Right atrium auricular region (tissue), 2 donors: ENCODE data around the gene CYGB. TPM values are rescaled to one million over a fixed set of nuclear protein-coding genes. Genes with fewer than 3 reads are reported as not detected.
A peak's percentile ranks its signal among the peaks of the same experiment; 100 is the strongest.

ENCODE experiments used
- DNase-seq: peaks from one replicate; pipeline ENCODE4 v3.0.0-alpha.2; 2019; ENCODE audit warnings: low spot score
- H3K27ac ChIP-seq, 2 donors: fragments of 200-600 bp; sonication (generic); 1 replicate in 1 of 2; 2 replicates in 1 of 2; pipeline ENCODE4 v1.5.1; 2016 to 2019
- H3K27me3 ChIP-seq, 2 donors: fragments of 200-600 bp; sonication (generic); one replicate each; pipeline versions ENCODE4 v1.5.1 to v1.6.0; 2017 to 2019
- H3K36me3 ChIP-seq: fragments of 200-600 bp; sonication (generic); one replicate; pipeline ENCODE4 v1.5.1; 2016
- H3K4me1 ChIP-seq, 2 donors: fragments of 200-600 bp; sonication (generic); one replicate each; pipeline versions ENCODE4 v1.5.1 to v1.6.0; 2017 to 2019
- H3K4me3 ChIP-seq, 2 donors: fragments of 200-600 bp; sonication (generic); 1 replicate in 1 of 2; 2 replicates in 1 of 2; pipeline ENCODE4 v1.5.1; 2017 to 2019; ENCODE audit warnings: mild to moderate bottlenecking in 1 of 2, moderate library complexity in 1 of 2
- H3K9me3 ChIP-seq, 2 donors: fragments of 200-600 bp; sonication (generic); one replicate each; pipeline ENCODE4 v1.5.1; 2019
- CTCF ChIP-seq, 2 donors: fragments of 200-600 bp; sonication (generic); IDR thresholded peaks; one replicate each; pipeline ENCODE4 v1.5.1; 2019; ENCODE audit warnings: antibody characterized with exemption in 2 of 2
- total RNA-seq, 2 donors: library from RNA; depleted of rRNA; stranded (reverse); fragments of >200 nt; gene quantifications; one replicate each; pipeline ENCODE4 v1.1.0, GENCODE V29; 2016

The CYGB gene
- 10 to 100 TPM; 23.0 to 48.7 TPM for total RNA-seq

GRCh38 chr17:76537578-76538280 is at the start of gene CYGB:
CYGB (minus strand) TSS chr17:76537709; CDS start chr17:76537542, 167 bp downstream.
- H3K4me1 ChIP-seq = peaks cover 0 to 78% of the 10 kb centered on the region in 2 donors

GRCh38 chr17:76586741-76587487 is 49.4 kb upstream of the CYGB start:
- H3K27me3 ChIP-seq = no peaks in the 10 kb centered on the region
- DNase-seq = no peak
- peak overlapping the region in 1 of 2 donors; percentile 69 for H3K4me3 ChIP-seq
- no peaks in the 10 kb centered on the region for H3K9me3 ChIP-seq
- TF ChIP-seq CTCF (IDR thresholded peaks at IDR 0.05) = no peak
- H3K27ac ChIP-seq = no peak overlapping the region
- H3K4me1 ChIP-seq = peaks cover 0 to 16% of the 10 kb centered on the region in 2 donors
- H3K36me3 ChIP-seq = no peaks in the 10 kb centered on the region

More at GRCh38 chr17:76537578-76538280, at the start of gene CYGB:
- no peak for TF ChIP-seq CTCF (IDR thresholded peaks at IDR 0.05)
- H3K4me3 ChIP-seq = peak within 1 kb of the TSS; percentile 52 to 62
- H3K27ac ChIP-seq = peak within 1 kb of the TSS; percentile 85 to 89
- no peaks in the 10 kb centered on the region for H3K36me3 ChIP-seq
- no peaks in the 10 kb centered on the region for H3K27me3 ChIP-seq
- DNase-seq = no peak
- H3K9me3 ChIP-seq = no peaks in the 10 kb centered on the region

DNA sequence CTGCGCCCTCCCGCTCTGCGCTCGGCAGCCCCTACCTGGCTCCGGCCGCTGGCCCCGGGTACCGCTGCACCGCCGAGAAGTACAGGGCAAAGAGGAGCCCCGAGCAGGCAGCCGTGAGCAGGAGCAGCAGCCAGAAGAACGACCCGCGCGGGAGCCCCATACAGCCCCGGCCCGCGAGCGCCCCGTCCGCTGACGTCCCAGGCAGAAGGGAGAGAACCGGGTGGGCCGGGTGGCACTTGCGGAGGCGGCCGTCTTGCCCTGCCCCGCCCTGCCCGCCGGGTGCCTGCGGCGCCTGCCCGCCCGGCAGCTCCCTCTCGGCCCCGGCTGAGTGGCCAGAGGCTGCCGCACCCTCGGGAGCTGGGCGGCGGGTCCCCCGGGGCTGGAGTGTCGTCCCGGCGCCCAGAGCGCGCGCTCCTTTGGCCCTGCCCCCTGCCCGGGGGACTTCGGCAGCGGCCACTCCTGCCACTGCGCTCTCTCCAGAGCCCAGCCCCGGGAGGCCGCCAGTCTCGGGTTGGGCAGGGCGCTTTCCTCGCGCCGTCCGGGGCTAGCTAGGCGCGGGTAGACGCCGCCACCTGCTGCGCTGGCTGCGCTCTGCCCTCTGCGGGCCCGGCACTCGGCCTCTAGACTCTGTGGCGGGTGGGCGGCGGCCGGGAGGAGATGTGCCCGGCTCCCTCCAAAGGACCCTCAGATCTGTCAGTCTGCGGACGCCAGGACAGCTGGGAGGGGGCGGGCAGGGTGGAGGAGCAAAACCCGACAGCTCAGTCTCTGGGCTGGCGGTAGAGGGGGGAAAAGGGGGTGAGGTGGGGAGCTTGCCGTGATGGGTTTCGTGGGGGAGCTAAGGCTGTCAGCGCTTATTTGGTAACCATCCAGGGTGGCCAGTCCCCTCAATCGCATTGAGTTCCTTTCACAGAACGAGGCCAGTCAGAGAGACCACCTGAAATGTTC is 48.4 kb upstream of the CYGB start, which contains the start of gene ST6GALNAC2:
ST6GALNAC2 (minus strand) TSS at position 212 of the 945 bp plus-strand sequence; CDS start at position 160, 52 bp downstream.
- Histone ChIP-seq H3K4me3 (peak within 1 kb of the TSS; percentile 50 to 69), H3K27me3 (no peaks in the 10 kb centered on the region), H3K36me3 (no peaks in the 10 kb centered on the region), H3K9me3 (no peaks in the 10 kb centered on the region), H3K27ac (peak within 1 kb of the TSS; percentile 62), H3K4me1 (peaks cover 0 to 16% of the 10 kb centered on the region in 2 donors)
- DNase-seq = no peak
- peak in 1 of 2 donors; percentile 75 for TF ChIP-seq CTCF (IDR thresholded peaks at IDR 0.05)

DNA sequence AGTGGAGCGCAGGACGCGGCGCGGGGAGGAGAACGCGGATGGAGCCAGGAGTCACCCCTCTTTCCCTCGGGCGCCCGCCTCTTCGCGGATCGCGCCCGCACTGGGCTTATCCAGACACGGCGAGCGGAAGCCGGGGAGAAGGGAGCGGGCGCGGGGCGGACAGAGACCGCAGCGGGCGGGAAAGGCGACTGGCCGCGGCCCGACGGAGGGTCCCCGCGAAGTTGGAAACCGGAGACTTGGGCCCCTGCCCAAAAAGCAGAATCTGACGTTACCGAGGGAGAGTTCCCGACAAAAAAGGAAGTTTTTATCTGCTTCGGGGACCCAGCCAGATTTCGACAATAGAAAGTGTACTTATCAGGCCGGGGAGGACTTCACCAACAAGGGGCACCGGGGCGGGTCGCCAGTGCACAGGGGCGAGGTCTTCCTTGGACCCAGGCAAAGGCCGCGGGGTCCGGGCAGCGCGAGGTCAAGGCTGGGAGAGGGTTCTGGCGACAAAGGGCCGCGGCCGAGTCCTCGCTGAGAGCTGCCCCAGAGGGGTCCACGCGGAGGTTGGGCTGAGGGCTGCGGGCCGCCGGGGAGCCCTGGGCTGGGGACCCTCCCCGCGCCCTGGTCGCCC is 47.6 kb upstream of the CYGB start:
- Histone ChIP-seq H3K9me3 (no peaks in the 10 kb centered on the region), H3K27ac (peak overlapping the region; percentile 62), H3K4me3 (peak overlapping the region; percentile 50 to 69), H3K36me3 (no peaks in the 10 kb centered on the region), H3K4me1 (peaks cover 0 to 16% of the 10 kb centered on the region in 2 donors), H3K27me3 (no peaks in the 10 kb centered on the region)
- no peak for DNase-seq
- TF ChIP-seq CTCF (IDR thresholded peaks at IDR 0.05) = no peak
